Colonic mucosa (tissue), 4 donors: ENCODE data around the gene FRG2C. TPM values are rescaled to one million over a fixed set of nuclear protein-coding genes. Genes with fewer than 3 reads are reported as not detected.

Experiments used
- DNase-seq: peaks from one replicate; pipeline ENCODE4 v3.0.0-alpha.2; 2020
- H3K27ac ChIP-seq: fragments of 200-600 bp; one replicate; pipeline ENCODE4 v1.8.0; 2021
- H3K27me3 ChIP-seq: fragments of 200-600 bp; one replicate; pipeline ENCODE4 v1.8.0; 2021
- H3K36me3 ChIP-seq: fragments of 200-600 bp; one replicate; pipeline ENCODE4 v1.8.0; 2021
- H3K4me1 ChIP-seq: fragments of 200-600 bp; one replicate; pipeline ENCODE4 v1.8.0; 2021; ENCODE audit warnings: mild to moderate bottlenecking
- H3K4me3 ChIP-seq: fragments of 200-600 bp; one replicate; pipeline ENCODE4 v1.8.0; 2021
- H3K9ac ChIP-seq, 2 donors: one replicate each; pipeline ENCODE4 v1.7.0; 2013; ENCODE audit warnings: control low read depth in 2 of 2, low read depth in 2 of 2, low read length in 2 of 2
- H3K9me3 ChIP-seq: fragments of 200-600 bp; one replicate; pipeline ENCODE4 v1.8.0; 2021
- intact Hi-C: fragments of 100-400 bp; cut with DNase I; formaldehyde crosslinking; loops from one replicate; pipeline ENCODE4 v1.14.1; 2022
- microRNA-seq: library from miRNA; unstranded; fragments of <30 nt; microRNA quantifications from one replicate; pipeline ENCODE4, GENCODE V29; 2019
- total RNA-seq, 2 donors: library from RNA; stranded (reverse); fragmentation: NEBNext Ultra II Directional in 1 of 2; extraction: Animal tissue kit (Norgen Biotek cat#: 25700) in 1 of 2; gene quantifications; one replicate each; pipeline ENCODE4 v1.2.1, GENCODE V29; 2021
- TF ChIP-seq, protein P1 (sequence below): fragments of 200-600 bp; IDR thresholded peaks from one replicate; pipeline ENCODE4 v1.8.0; 2022; ENCODE audit warnings: antibody characterized with exemption, mild to moderate bottlenecking
- donor health status: healthy.
- donor health status: DM: no; HTN: no; CAD: no.
- donor health status: DM: no; HTN: no; CAD: no.

The FRG2C gene
- total RNA-seq, 2 donors from 2014 or later: not detected

DNA sequence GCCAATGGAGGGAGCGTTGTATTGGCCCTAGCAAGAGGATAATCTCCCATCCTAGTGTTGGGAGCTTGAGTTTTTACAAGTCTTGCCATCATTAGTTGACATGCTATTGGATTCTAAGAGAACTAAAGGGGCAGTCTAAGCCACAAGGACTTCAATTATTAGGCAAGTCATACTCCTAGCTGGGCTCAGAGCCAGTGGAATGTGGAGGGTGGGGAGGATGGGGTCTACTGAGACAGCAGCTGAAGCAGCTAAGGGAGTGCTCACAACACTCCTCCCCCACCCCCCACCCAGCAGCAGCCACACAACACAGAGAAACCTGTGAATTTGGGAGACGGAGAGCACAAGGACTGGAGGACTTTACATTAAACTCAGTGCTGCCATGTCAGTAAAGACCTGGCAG lies 27.9 kb downstream of the FRG2C start:
- Histone ChIP-seq H3K4me3 (no peak overlapping the region), H3K27me3 (no peaks in the 10 kb centered on the region), H3K9me3 (no peaks in the 10 kb centered on the region), H3K4me1 (no peaks in the 10 kb centered on the region), H3K9ac (no peak overlapping the region), H3K36me3 (no peaks in the 10 kb centered on the region), H3K27ac (no peak overlapping the region)
- TF ChIP-seq, protein P1, sequence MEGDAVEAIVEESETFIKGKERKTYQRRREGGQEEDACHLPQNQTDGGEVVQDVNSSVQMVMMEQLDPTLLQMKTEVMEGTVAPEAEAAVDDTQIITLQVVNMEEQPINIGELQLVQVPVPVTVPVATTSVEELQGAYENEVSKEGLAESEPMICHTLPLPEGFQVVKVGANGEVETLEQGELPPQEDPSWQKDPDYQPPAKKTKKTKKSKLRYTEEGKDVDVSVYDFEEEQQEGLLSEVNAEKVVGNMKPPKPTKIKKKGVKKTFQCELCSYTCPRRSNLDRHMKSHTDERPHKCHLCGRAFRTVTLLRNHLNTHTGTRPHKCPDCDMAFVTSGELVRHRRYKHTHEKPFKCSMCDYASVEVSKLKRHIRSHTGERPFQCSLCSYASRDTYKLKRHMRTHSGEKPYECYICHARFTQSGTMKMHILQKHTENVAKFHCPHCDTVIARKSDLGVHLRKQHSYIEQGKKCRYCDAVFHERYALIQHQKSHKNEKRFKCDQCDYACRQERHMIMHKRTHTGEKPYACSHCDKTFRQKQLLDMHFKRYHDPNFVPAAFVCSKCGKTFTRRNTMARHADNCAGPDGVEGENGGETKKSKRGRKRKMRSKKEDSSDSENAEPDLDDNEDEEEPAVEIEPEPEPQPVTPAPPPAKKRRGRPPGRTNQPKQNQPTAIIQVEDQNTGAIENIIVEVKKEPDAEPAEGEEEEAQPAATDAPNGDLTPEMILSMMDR: no peak
- intact Hi-C loops: no loop called here
- DNase-seq: no peak

Small RNA genes lying within 50 kb of the gene (microRNA-seq; reads per million reads assigned to microRNA genes)
- not detected for gene MIR1324

Other genes starting within 250 kb of the FRG2C start
- 10 to 100 TPM in 1 of 2 donors, 1 to 10 TPM in 1; 9.5 to 10.5 TPM for gene ZNF717, start 121.2 kb downstream of the FRG2C start, total RNA-seq